MM.1S (cell line): ENCODE data around the gene MTX1.

Experiments
- DNase-seq: peaks from one replicate; pipeline ENCODE4 v3.0.0-alpha.2; 2015
- H2AFZ ChIP-seq: fragments of 300-600 bp; sonication (generic); 2 replicates; pipeline ENCODE4 v1.6.0; 2016; ENCODE audit warnings: antibody characterized with exemption, low read length
- H3F3A ChIP-seq: fragments of 300-600 bp; sonication (generic); 2 replicates; pipeline ENCODE4 v1.6.1; 2016; ENCODE audit warnings: mild to moderate bottlenecking, antibody characterized with exemption, low read length, moderate library complexity, mixed read lengths; ENCODE audit not compliant: insufficient read depth
- H3K27ac ChIP-seq: fragments of 300-600 bp; sonication (generic); 2 replicates; pipeline ENCODE4 v1.5.1; 2016; ENCODE audit warnings: mild to moderate bottlenecking, low read length
- H3K27me3 ChIP-seq: fragments of 300-600 bp; sonication (generic); replicated peaks from 2 replicates; pipeline ENCODE4 v1.6.0; 2016; ENCODE audit warnings: low read length; ENCODE audit not compliant: insufficient read depth
- H3K36me3 ChIP-seq: fragments of 300-600 bp; sonication (generic); replicated peaks from 2 replicates; pipeline ENCODE4 v1.6.1; 2016; ENCODE audit warnings: mild to moderate bottlenecking, low read length, mixed read lengths; ENCODE audit not compliant: insufficient read depth
- H3K4me1 ChIP-seq: fragments of 300-600 bp; sonication (generic); 2 replicates; pipeline ENCODE4 v1.6.1; 2016; ENCODE audit warnings: low read length, mixed read lengths
- H3K4me2 ChIP-seq: fragments of 300-600 bp; sonication (generic); 2 replicates; pipeline ENCODE4 v1.6.0; 2016; ENCODE audit warnings: low read depth, low read length
- H3K4me3 ChIP-seq: fragments of 300-600 bp; sonication (generic); 2 replicates; pipeline ENCODE4 v1.5.1; 2016; ENCODE audit warnings: low read length, mixed read lengths
- H3K79me2 ChIP-seq: fragments of 300-600 bp; sonication (generic); 2 replicates; pipeline ENCODE4 v1.6.1; 2016; ENCODE audit warnings: mixed run types, low read length, mixed read lengths
- H3K9ac ChIP-seq: fragments of 300-600 bp; sonication (generic); 2 replicates; pipeline ENCODE4 v1.6.1; 2016; ENCODE audit warnings: low read length, mixed read lengths
- H3K9me2 ChIP-seq: fragments of 300-600 bp; sonication (generic); replicated peaks from 2 replicates; pipeline ENCODE4 v1.6.1; 2016; ENCODE audit warnings: mild to moderate bottlenecking, low read length, mixed read lengths; ENCODE audit not compliant: insufficient read depth
- H3K9me3 ChIP-seq: fragments of 300-600 bp; sonication (generic); replicated peaks from 2 replicates; pipeline ENCODE4 v1.6.1; 2016; ENCODE audit warnings: mild to moderate bottlenecking, low read length, mixed read lengths; ENCODE audit not compliant: insufficient read depth
- H4K20me1 ChIP-seq: fragments of 300-600 bp; sonication (generic); 2 replicates; pipeline ENCODE4 v1.6.1; 2016; ENCODE audit warnings: mild to moderate bottlenecking, low read length, moderate library complexity, mixed read lengths; ENCODE audit not compliant: insufficient read depth
- EZH2 ChIP-seq: fragments of 300-600 bp; sonication (generic); optimal IDR thresholded peaks from 2 replicates; pipeline ENCODE3; 2017; ENCODE audit warnings: low read depth, mild to moderate bottlenecking, antibody characterized with exemption, low read length, mixed read lengths
- EZH2phosphoT487 ChIP-seq: fragments of 300-600 bp; sonication (generic); IDR thresholded peaks from 2 replicates; pipeline ENCODE4 v1.6.1; 2018; ENCODE audit warnings: antibody characterized with exemption, low read length
- TF ChIP-seq, protein P1 (sequence below): fragments of 300-600 bp; sonication (generic); IDR thresholded peaks from 2 replicates; pipeline ENCODE4 v1.5.1; 2016; ENCODE audit warnings: antibody characterized with exemption, low read length, mixed read lengths

The MTX1 gene

GRCh38 chr1:155169541-155169940 is 39.0 kb upstream of the MTX1 start:
- H3K27ac ChIP-seq: no peak overlapping the region
- H3K4me3 ChIP-seq: no peak overlapping the region
- no peaks in the 10 kb centered on the region for H3K36me3 ChIP-seq
- no peak overlapping the region for H2AFZ ChIP-seq
- H3K9ac ChIP-seq: no peak overlapping the region
- H3K9me3 ChIP-seq: no peaks in the 10 kb centered on the region
- no peaks in the 10 kb centered on the region for H3K9me2 ChIP-seq
- H3K79me2 ChIP-seq: peaks cover 18% of the 10 kb centered on the region
- 0 out of 2 replicates have a peak, but pooled peaks cover 5% of the 10 kb centered on the region for H3F3A ChIP-seq
- H3K27me3 ChIP-seq: peaks cover 9% of the 10 kb centered on the region
- H3K4me1 ChIP-seq: peaks cover 24% of the 10 kb centered on the region
- no peaks in the 10 kb centered on the region for H4K20me1 ChIP-seq
- no peak overlapping the region for H3K4me2 ChIP-seq
- TF ChIP-seq EZH2 (no peak), EZH2phosphoT487 (no peak)
- TF ChIP-seq, protein P1, sequence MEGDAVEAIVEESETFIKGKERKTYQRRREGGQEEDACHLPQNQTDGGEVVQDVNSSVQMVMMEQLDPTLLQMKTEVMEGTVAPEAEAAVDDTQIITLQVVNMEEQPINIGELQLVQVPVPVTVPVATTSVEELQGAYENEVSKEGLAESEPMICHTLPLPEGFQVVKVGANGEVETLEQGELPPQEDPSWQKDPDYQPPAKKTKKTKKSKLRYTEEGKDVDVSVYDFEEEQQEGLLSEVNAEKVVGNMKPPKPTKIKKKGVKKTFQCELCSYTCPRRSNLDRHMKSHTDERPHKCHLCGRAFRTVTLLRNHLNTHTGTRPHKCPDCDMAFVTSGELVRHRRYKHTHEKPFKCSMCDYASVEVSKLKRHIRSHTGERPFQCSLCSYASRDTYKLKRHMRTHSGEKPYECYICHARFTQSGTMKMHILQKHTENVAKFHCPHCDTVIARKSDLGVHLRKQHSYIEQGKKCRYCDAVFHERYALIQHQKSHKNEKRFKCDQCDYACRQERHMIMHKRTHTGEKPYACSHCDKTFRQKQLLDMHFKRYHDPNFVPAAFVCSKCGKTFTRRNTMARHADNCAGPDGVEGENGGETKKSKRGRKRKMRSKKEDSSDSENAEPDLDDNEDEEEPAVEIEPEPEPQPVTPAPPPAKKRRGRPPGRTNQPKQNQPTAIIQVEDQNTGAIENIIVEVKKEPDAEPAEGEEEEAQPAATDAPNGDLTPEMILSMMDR: no peak
- no peak for DNase-seq

GRCh38 chr1:155170101-155170785 is 38.3 kb upstream of the MTX1 start:
- H3F3A ChIP-seq: 0 out of 2 replicates have a peak, but pooled peaks cover 5% of the 10 kb centered on the region
- H3K9ac ChIP-seq: no peak overlapping the region

DNA sequence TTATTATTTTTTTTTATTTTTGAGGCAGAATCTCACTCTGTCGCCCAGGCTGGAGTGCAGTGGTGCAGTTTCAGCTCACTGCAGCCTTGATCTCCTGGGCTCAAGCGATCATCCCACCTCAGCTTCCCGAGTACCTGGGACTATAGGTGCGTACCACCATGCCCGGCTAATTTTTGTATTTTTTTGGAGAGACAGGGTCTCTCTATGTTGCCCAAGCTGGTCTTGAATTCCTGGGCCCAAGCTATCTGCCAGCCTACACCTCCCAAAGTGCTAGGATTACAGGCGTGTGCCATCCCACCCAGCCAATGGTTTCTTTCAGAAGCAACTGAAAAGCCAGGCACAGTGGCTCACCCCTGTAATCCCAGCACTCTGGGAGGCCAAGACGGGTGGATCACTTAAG is 37.7 kb upstream of the MTX1 start:
- Histone ChIP-seq H3K9ac (no peak overlapping the region), H4K20me1 (no peaks in the 10 kb centered on the region), H3K4me2 (no peak overlapping the region), H3K4me1 (peaks cover 24% of the 10 kb centered on the region), H2AFZ (no peak overlapping the region), H3K27me3 (peaks cover 22% of the 10 kb centered on the region), H3K36me3 (no peaks in the 10 kb centered on the region), H3F3A (0 out of 2 replicates have a peak, but pooled peaks cover 5% of the 10 kb centered on the region), H3K9me3 (no peaks in the 10 kb centered on the region), H3K4me3 (no peak overlapping the region), H3K79me2 (peaks cover 18% of the 10 kb centered on the region), H3K9me2 (no peaks in the 10 kb centered on the region), H3K27ac (no peak overlapping the region)
- TF ChIP-seq, protein P1: no peak
- TF ChIP-seq EZH2phosphoT487 (no peak), EZH2 (no peak)
- DNase-seq: no peak

More at GRCh38 chr1:155170101-155170785, 38.3 kb upstream of the MTX1 start:
- H3K9me2 ChIP-seq: no peaks in the 10 kb centered on the region
- H3K79me2 ChIP-seq: peaks cover 18% of the 10 kb centered on the region
- no peak for TF ChIP-seq EZH2
- TF ChIP-seq, protein P1: no peak
- no peak for TF ChIP-seq EZH2phosphoT487
- H3K27me3 ChIP-seq: peaks cover 16% of the 10 kb centered on the region
- no peak for DNase-seq
- H3K9me3 ChIP-seq: no peaks in the 10 kb centered on the region
- no peak overlapping the region for H2AFZ ChIP-seq
- no peak overlapping the region for H3K4me3 ChIP-seq
- peaks cover 24% of the 10 kb centered on the region for H3K4me1 ChIP-seq
- no peaks in the 10 kb centered on the region for H4K20me1 ChIP-seq
- H3K36me3 ChIP-seq: no peaks in the 10 kb centered on the region
- H3K4me2 ChIP-seq: no peak overlapping the region
- H3K27ac ChIP-seq: no peak overlapping the region
